Suppressor macrophage treated with lipopolysaccharide for 1 hour (primary cell): Measurements from ENCODE around the gene MYOM3.

ENCODE experiments used
- DNase-seq, 3 donors: peaks; one replicate each; pipeline ENCODE4 v3.0.0-alpha.2; 2020 to 2022

Gene MYOM3

DNA sequence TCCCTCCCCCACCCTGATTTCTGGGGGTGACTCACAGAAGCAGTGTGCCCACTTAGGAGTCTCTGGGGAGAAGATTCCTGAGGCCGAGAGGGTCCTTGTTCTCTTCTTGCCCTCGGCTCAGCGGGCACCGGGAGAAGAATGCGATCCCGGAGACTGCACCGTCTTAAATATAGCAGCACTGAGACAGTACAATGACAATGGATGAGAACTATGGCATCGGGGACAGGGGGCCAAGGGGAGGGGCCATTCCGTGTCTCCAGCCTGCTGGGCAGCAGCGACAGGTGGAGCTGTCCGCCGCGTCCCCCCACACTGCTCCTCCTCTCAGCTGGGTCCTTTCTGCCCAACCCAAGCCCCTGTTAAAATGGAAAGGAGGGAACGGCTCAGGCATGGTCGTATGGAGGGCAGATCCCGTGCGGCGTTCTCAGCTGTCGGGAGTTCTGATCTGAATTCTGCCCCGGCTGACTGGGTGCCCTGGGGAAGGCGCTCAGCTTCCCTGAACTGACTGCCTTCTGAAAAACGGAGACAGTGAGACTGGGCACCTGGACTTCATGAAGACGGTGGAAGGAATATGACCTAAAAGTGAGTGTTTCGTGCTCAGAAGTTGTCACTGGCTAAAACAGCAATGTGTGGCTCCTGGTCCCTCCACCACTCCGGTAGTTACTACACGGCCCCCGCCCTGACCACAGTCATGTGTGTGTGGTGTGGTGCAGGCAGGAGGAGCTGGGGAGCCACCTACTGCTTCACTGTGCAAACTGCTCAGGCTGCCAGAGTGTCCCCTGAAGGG, at the start of gene MYOM3:
Gene MYOM3 (minus strand): TSS at position 140 of the 784 bp plus-strand sequence. CDS start 3,499 bp downstream, outside the sequence.
- peak; percentile 65 to 77 (median 66) for DNase-seq

DNA sequence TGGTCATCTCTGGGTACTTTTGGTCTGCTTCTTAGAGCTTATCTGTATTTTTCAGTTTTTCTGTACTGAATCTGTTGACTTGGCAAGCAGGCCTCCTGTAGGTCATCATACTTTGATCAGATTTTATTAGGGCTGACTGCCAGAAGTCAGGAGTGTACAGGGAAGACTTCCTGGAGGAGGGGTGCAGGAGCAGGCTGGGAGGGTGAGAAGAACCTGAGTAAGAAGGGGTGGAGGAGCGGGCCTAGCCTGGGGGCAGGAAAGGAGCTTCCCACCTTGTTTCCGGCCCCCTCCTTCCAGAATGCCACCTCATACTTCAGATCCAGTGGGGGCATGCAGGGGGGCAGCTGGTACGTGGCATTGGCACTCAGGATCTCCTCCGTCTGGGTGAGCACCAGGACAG, 49.3 kb upstream of the MYOM3 start:
- no peak for DNase-seq

DNA sequence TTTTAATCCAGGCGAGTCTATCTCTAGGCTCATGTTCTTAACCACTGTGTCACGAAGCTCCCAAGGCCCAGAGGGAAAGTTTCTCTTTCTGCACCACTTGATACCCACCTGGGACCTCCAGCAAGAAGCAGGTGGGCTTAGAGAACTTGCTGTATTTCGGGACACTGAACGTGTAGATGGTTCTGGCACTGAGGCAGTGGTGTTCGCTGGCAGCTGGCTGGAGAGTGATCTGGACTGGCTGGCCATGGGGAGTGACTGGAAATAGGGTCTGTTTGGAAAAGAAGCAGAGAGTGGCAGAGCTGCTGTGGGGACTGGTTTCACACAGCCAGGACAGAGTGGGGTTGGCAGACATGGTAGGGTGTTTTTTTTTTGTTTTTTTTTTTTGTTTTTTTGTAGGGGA, 47.4 kb upstream of the MYOM3 start:
- no peak for DNase-seq

GRCh38 chr1:24157918-24158481, 46.1 kb upstream of the MYOM3 start:
- DNase-seq: no peak

DNA sequence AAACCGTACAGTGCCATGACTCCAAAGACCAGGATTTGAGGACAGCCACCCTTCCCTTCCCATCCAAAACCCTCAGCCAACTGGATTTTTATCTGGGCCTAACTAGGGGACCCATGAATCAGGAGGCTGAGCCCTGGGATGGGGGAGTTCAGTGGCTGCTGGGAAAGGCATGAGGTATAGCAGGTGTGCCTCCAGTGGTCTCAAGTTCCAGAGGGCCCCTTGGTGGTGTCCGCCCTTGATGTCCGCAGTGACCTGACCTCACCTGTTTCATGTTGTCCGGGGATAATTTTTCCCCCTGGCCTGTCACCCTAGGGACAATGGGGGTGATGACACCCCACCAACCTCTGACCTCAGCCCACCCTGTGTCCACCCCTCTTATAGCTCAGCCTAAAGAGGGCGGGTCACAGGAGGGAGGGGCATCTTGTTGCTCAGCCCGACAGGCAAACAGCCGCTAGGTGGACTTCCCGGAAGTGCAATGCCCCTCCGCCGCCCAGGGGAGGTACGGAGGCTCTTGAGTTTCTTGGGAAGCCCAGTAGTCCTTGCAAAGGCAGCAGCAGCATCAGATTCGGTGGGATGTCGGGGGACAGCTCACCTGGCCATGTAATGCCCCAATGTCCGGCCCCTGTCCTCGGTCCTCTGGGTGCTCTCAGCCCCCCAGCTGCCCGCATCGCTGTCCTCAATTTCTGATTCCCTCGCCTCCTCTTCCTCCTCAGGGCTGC, 44.8 kb upstream of the MYOM3 start:
- no peak for DNase-seq

- DNase-seq: peak in 1 of 3 donors; percentile 29
These were observed 43.3 kb upstream of the MYOM3 start for GRCh38 chr1:24155011-24155782.

- no peak for DNase-seq
These were observed 42.3 kb upstream of the MYOM3 start for GRCh38 chr1:24154215-24154614.

DNA sequence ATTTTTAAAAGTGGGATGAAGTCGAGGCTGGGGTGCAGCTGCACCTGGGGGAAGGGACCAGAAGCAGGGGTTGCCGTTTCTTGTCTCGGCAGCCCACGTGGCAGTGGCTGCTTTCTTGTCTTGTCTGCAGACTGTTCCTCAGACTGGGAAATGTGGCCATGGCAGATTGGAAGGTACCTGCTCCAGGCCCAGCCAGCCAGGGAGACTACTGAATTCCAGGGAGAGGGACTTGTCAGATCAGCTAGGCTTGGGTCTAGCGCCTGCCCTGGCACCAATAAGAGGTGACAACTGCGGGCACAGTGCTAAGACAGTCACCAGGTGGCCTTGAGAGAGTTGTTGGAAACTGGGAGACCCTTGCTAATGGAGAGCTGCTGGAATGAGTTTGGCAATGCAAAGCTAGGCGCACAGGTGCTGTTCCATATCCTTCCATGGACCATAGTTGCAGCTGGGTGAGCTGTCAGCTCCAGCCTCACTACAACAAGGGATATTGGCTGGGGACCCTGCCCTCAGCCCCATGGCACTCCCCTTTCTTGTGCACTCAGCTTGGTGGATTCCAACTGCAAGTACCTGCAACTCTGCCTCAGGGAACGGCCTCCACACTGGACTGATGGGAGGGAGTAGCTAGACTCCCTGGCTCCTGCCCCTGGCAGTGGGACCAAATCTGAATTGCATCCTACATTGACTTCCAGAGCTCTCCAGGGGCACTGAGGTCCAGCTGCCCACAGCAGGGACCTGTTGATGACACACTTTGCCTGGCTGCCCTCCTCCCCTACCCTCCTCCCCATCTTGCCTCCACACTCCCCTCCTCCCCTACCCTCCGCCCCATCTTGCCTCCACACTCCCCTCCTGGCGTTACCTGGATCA, 40.9 kb upstream of the MYOM3 start:
- DNase-seq: no peak

DNA sequence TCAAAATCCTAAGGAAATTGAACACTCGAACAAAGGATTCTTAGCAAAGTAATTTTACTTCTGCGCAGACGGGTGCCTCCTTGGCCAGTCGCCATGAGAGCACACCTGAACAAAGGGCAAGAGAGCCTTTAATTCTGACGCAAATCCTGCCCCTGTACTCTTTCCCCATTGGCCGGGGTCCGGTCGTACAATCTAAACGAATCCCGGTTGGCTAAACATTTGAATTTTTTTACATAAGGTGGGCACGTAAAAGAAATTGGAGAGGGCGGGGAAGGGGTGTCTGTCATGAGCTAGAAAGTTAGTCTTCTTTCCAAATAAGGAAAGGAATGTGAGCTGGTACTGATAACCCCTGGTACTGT, 39.2 kb upstream of the MYOM3 start:
- no peak for DNase-seq

- peak; percentile 78 to 86 (median 83) for DNase-seq
These were observed 38.6 kb upstream of the MYOM3 start for GRCh38 chr1:24150234-24151174.

GRCh38 chr1:24149866-24150233, 37.9 kb upstream of the MYOM3 start:
- peak; percentile 82 to 87 (median 84) for DNase-seq

DNA sequence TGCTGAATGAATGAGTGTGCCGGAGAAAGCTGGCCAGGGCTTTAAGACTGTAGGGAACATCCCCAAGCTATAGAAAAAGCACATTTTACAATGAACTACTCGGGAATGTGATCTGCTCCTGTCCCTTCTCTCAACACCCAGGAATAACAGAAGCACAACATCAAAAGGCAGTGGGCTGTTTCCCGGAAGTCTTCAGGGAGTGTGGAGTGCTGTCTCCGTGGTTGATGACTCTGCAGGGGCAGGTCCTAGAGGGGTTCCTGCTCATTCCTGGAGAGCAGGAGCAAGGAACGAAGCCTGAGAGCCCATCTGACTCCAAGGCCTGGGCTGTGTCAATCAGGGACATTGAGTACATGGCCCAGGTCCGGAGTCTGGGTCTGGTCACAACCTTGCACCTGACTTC, 35.9 kb upstream of the MYOM3 start:
- DNase-seq: no peak

DNA sequence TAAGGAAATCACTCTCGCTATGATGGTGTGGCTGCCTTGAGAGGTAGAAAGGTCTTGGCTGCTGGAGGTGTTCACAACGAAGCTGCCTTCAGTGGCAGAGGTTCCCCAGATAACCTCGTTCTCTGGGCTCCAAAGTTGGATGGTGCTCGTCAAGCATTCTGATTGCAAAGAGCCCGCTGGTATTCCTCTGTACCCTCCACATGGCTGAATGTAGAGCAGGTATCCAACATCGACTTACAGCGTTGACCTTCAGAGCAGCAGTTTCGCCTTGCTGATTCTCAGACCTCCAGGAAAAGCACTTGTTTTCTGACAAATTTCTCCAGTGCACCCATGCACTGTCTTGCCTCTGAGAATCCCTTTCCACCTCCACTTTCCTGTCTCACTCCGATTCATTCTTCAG, 35.3 kb upstream of the MYOM3 start:
- DNase-seq: no peak

DNA sequence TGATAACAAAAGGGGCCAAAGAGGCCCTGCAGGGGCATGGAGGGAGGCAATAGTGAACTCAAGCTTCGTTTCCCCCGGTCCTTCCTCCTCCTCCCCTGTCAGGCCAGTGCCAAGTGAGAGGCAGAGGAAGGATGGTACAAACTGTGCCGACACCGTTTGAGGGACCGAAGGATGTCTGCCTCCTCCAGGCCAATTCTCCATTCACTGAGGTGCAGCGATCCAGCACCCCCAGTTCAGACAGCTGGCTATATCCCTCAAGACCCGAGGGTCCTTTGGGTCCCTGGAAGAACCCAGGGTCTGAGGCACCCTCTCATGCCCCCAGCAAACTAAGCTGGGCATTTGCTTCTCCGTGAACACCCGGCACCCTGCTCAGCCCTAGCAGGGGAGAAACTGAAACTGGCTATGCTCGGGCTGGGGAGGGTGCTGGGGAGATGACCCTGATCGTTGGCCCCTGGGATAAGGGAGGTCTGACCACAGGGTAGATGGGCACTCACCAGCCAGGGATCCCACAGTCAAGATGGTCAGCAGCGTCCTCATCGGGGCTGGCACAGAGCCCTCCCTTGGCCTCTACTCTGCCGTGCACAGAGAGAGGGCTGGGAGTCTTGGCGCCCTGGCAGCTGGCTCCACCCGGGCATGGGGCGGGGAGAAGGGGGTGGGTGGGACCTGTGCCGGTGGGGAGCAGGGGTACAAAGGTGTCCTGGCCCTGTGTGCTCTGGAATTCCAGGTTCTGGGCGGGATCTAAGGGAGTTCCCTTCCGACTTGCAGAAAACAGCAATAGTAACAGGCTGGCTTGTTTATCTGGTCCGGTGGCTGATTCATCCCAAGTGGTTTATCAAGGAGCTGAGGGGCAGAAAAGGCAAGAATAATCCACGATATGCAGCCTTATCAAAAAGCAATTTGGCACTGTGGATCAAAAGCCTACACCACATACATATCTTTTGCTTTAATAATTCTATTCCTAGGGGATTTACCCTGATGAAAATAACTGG, 30.9 kb upstream of the MYOM3 start, which contains the start of gene IL22RA1:
Gene IL22RA1 (minus strand): TSS at position 595 of the 989 bp plus-strand sequence. CDS start 58 bp downstream, at position 537.
- DNase-seq: no peak

DNA sequence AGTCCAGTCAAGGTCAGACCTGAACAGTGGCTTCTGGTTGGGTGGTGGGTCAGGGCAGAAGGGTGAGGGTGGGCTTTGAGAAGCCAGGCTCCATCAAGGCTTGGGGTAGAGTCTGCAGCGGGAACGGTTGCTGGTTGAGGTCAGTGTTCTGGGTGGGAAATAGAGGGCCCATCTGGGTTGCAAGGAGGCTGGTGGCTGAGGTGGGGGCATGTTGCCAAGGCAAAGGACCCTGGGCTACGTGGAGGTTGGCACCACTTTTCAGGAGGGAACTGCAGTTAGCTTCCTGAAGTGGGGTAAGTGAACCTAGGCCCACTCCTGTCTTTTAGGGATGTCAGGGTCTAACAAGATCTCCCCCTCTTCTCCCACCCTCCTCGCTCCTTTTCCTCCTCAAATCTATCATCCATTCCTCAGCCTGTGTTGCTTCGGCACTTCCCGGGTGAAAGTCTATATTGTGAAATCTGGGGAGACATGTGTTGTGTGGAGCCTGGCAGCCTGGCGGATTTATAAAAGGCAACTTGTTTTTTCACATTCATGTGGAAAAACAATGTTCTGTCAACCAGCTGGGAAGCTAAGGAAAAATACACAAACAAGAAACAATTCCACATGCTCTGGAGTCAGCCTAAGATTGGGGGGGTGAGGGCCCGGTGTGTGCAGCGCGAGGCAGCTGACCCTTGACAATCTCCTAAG, 29.5 kb upstream of the MYOM3 start:
- no peak for DNase-seq

- no peak for DNase-seq
These were observed 28.8 kb upstream of the MYOM3 start for GRCh38 chr1:24140741-24141181.

- peak; percentile 47 to 55 (median 48) for DNase-seq
These were observed 28.0 kb upstream of the MYOM3 start for GRCh38 chr1:24139841-24140425.

DNA sequence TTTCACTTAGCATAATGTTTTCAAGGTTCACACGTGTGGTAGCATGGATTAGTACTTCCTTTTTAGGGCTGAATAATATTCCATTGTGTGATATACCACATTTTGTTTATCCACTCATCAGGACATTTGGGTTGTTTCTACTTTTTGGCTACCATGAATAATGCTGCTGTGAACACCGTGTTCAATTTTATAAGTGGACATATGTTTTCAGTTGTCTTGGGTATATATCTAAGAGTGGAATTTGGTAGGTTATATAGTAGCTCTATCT, 27.2 kb upstream of the MYOM3 start:
- DNase-seq: no peak
